IMR-90 (cell line): ENCODE data around the gene ADGRA1. TPM values are rescaled to one million over a fixed set of nuclear protein-coding genes. Genes with fewer than 3 reads are reported as not detected.

ENCODE experiments used
- ATAC-seq: fragments of 200-7000 bp; cut with Tn5 transposase; 2 replicates; pipeline ENCODE4 v1.9.1; 2020; ENCODE audit warnings: low read depth, mild to moderate bottlenecking, moderate library complexity
- BruUV-seq: library from RNA; stranded (reverse); fragments of 400-500 nt; replicated peaks from 2 replicates; lab custom pipeline; 2021; lab: Mats Ljungman, UMichigan
- CTCF ChIA-PET: fragments of 300-600 bp; formaldehyde crosslinking; extraction: SDS; loops from one replicate; lab custom pipeline; 2021; ENCODE audit warnings: antibody characterized with exemption; lab: Yijun Ruan, JAX
- POLR2A ChIA-PET: fragments of 300-600 bp; sonication (Branson Sonifier 250); formaldehyde crosslinking; loops from one replicate; lab custom pipeline; 2022; ENCODE audit warnings: antibody characterized with exemption; ENCODE audit not compliant: unreplicated experiment; lab: Charles Lee
- DNase-seq: peaks from one replicate; pipeline ENCODE4 v3.0.0; 2013
- H2AFZ ChIP-seq: replicated peaks from 2 replicates; pipeline ENCODE3; 2013; ENCODE audit warnings: low read length, mild to moderate bottlenecking; ENCODE audit not compliant: poor library complexity
- H2AK5ac ChIP-seq: 2 replicates; pipeline ENCODE4 v1.6.1; 2013; ENCODE audit warnings: low read depth, low read length, inconsistent platforms
- H2AK9ac ChIP-seq: replicated peaks from 2 replicates; pipeline ENCODE3; 2013; ENCODE audit warnings: mild to moderate bottlenecking, low read depth, low read length, moderate library complexity; ENCODE audit not compliant: poor library complexity
- H2BK120ac ChIP-seq: 2 replicates; pipeline ENCODE4 v1.6.1; 2013; ENCODE audit warnings: low read depth, low read length, inconsistent platforms
- H2BK15ac ChIP-seq: 3 replicates; pipeline ENCODE4 v1.6.1; 2013; ENCODE audit warnings: low read depth, low read length, inconsistent platforms
- H2BK20ac ChIP-seq: 2 replicates; pipeline ENCODE4 v1.6.1; 2013; ENCODE audit warnings: low read depth, mild to moderate bottlenecking, inconsistent platforms, low read length, moderate library complexity
- H2BK5ac ChIP-seq: 2 replicates; pipeline ENCODE4 v1.6.1; 2013; ENCODE audit warnings: mild to moderate bottlenecking, low read depth, low read length, inconsistent platforms; ENCODE audit not compliant: poor library complexity, severe bottlenecking
- H3K14ac ChIP-seq: replicated peaks from 2 replicates; pipeline ENCODE4 v1.6.1; 2013; ENCODE audit warnings: low read depth, low read length, inconsistent platforms
- H3K18ac ChIP-seq: 2 replicates; pipeline ENCODE4 v1.6.1; 2013; ENCODE audit warnings: low read depth, low read length, control low read depth
- H3K23ac ChIP-seq: 2 replicates; pipeline ENCODE4 v1.6.1; 2013; ENCODE audit warnings: low read depth, low read length, inconsistent platforms
- H3K27ac ChIP-seq: 2 replicates; pipeline ENCODE4 v1.5.1; 2013; ENCODE audit warnings: mild to moderate bottlenecking, control low read depth, low read length; ENCODE audit not compliant: insufficient read depth
- H3K27me3 ChIP-seq: 2 replicates; pipeline ENCODE4 v1.6.1; 2013; ENCODE audit warnings: low read length; ENCODE audit not compliant: control insufficient read depth, insufficient read depth
- H3K36me3 ChIP-seq: 2 replicates; pipeline ENCODE4 v1.6.1; 2013; ENCODE audit warnings: low read length, mixed read lengths; ENCODE audit not compliant: control insufficient read depth, insufficient read depth
- H3K4ac ChIP-seq: 2 replicates; pipeline ENCODE4 v1.6.1; 2013; ENCODE audit warnings: low read depth, low read length, inconsistent platforms
- H3K4me1 ChIP-seq: 2 replicates; pipeline ENCODE4 v1.6.1; 2013; ENCODE audit warnings: low read length, mixed read lengths; ENCODE audit not compliant: control insufficient read depth, insufficient read depth
- H3K4me2 ChIP-seq: 2 replicates; pipeline ENCODE4 v1.6.1; 2013; ENCODE audit warnings: low read depth, mild to moderate bottlenecking, control low read depth, low read length, moderate library complexity
- H3K4me3 ChIP-seq: 2 replicates; pipeline ENCODE4 v1.5.1; 2013; ENCODE audit warnings: low read depth, mild to moderate bottlenecking, control low read depth, low read length, moderate library complexity; ENCODE audit not compliant: insufficient read depth
- H3K56ac ChIP-seq: 2 replicates; pipeline ENCODE4 v1.6.1; 2013; ENCODE audit warnings: low read length, inconsistent platforms; ENCODE audit not compliant: insufficient read depth; ENCODE audit errors: extremely low read depth
- H3K79me1 ChIP-seq, 2 experiments: 2 replicates each; pipeline ENCODE4 v1.6.1; 2013; ENCODE audit warnings: low read length in 2 of 2, inconsistent platforms in 1 of 2, low read depth in 1 of 2
- H3K9ac ChIP-seq: 2 replicates; pipeline ENCODE4 v1.6.1; 2013; ENCODE audit warnings: low read depth, low read length, control low read depth
- H3K9me1 ChIP-seq: 2 replicates; pipeline ENCODE4 v1.6.1; 2013; ENCODE audit warnings: low read length, inconsistent platforms; ENCODE audit not compliant: insufficient read depth
- H3K9me3 ChIP-seq: 2 replicates; pipeline ENCODE4 v1.6.1; 2013; ENCODE audit warnings: low read length; ENCODE audit not compliant: control insufficient read depth, insufficient read depth
- H4K20me1 ChIP-seq: 2 replicates; pipeline ENCODE4 v1.6.1; 2013; ENCODE audit warnings: low read length, inconsistent platforms; ENCODE audit not compliant: insufficient read depth
- H4K5ac ChIP-seq: 2 replicates; pipeline ENCODE4 v1.6.1; 2013; ENCODE audit warnings: mild to moderate bottlenecking, low read depth, low read length, control low read depth
- H4K8ac ChIP-seq, 2 experiments: 2 replicates each; pipeline ENCODE4 v1.6.1; 2013; ENCODE audit warnings: low read depth in 2 of 2, low read length in 2 of 2, control low read depth in 1 of 2, inconsistent platforms in 1 of 2
- H4K91ac ChIP-seq: 2 replicates; pipeline ENCODE4 v1.6.1; 2013; ENCODE audit warnings: low read depth, low read length, inconsistent platforms; ENCODE audit not compliant: insufficient read depth
- CEBPB ChIP-seq: IDR thresholded peaks from 2 replicates; pipeline ENCODE4 v1.6.1; 2012; ENCODE audit warnings: low read depth, low read length, improper control_type of control experiment
- CHD1 ChIP-seq: IDR thresholded peaks from 2 replicates; pipeline ENCODE4 v1.6.1; 2012; ENCODE audit warnings: low read depth, low read length, improper control_type of control experiment
- FOS ChIP-seq: fragments of 150-350 bp; IDR thresholded peaks from 2 replicates; pipeline ENCODE4 v1.6.1; 2016; ENCODE audit warnings: low read depth, low read length
- MAFK ChIP-seq: IDR thresholded peaks from 2 replicates; pipeline ENCODE4 v1.6.1; 2012; ENCODE audit warnings: low read depth, low read length, improper control_type of control experiment
- MXI1 ChIP-seq: IDR thresholded peaks from 2 replicates; pipeline ENCODE4 v1.6.1; 2012; ENCODE audit warnings: low read depth, mild to moderate bottlenecking, low read length, moderate library complexity, borderline replicate concordance
- SMC3 ChIP-seq: fragments of 150-350 bp; IDR thresholded peaks from 2 replicates; pipeline ENCODE4 v1.6.1; 2016; ENCODE audit warnings: low read depth, mild to moderate bottlenecking, antibody characterized with exemption, low read length, moderate library complexity
- WGBS, 2 experiments: methylation state at CpG; one replicate each; pipeline versions ENCODE4 v1.1.5 to v1.1.7; 2013; ENCODE audit warnings: missing lambda C conversion rate in 2 of 2; ENCODE audit not compliant: insufficient read length in 1 of 2; ENCODE audit errors: extremely low coverage in 2 of 2; 5-methylcytosine and 5-hydroxymethylcytosine counted together
- dilution Hi-C: fragments of 300-500 bp; cut with HindIII; formaldehyde crosslinking; loops from one replicate; pipeline ENCODE4 v1.14.3; 2018; ENCODE audit warnings: low sequenced_read_pairs; ENCODE audit not compliant: unreplicated experiment
- in situ Hi-C: fragments of 300-500 bp; cut with MboI; formaldehyde crosslinking; loops from 3 replicates; pipeline ENCODE4 v1.14.3; 2019; ENCODE audit warnings: low sequenced_read_pairs, inconsistent platforms, mixed read lengths
- intact Hi-C: fragments of 100-400 bp; cut with micrococcal nuclease; formaldehyde crosslinking; loops from 2 replicates; pipeline ENCODE4 v1.10.0; 2022
- polyA plus RNA-seq, 3 experiments: library from polyadenylated mRNA; depleted of rRNA; stranded (reverse); fragments of >200 nt; gene quantifications; 2 replicates each; pipeline ENCODE4 v1.2.3, GENCODE V29; 2012; ENCODE audit warnings: low replicate concordance in 1 of 3
- total RNA-seq: library from RNA; depleted of rRNA; stranded (reverse); fragments of >200 nt; gene quantifications from 2 replicates; pipeline ENCODE4 v1.2.3, GENCODE V29; 2012

ADGRA1 gene
- total and polyA plus RNA-seq, 2 of the 4 experiments (the other 2 are of a cell fraction) = not detected

DNA sequence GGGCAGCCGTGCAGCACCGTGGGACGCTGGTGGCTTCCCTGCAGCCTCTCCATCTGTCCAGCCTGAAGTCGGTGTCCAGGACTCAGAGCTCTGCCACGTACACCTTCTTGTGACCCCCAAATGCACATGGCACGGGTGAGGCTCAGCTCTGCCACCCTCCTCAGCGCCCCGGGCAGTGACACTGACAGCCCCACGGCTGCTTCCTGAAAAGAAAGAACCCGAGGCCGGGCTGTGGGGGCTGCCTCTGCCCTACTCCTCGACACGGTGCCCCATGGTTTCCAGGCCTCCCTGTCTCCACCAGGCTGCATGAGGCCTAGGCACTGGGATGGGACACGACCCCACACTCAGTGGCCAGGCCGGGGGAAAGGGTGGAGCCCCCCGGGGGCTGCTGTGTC lies 13.7 kb downstream of the ADGRA1 start:
- Histone ChIP-seq H3K23ac (no peak overlapping the region), H4K5ac (no peak overlapping the region), H4K20me1 (no peaks in the 10 kb centered on the region), H3K36me3 (no peaks in the 10 kb centered on the region), H3K9ac (no peak overlapping the region), H4K8ac (no peak overlapping the region), H2BK120ac (no peak overlapping the region), H3K56ac (no peak overlapping the region), H3K18ac (no peak overlapping the region), H3K9me1 (no peaks in the 10 kb centered on the region), H3K27me3 (peaks cover 17% of the 10 kb centered on the region; the same call in 1 of the 2 replicates), H2AFZ (no peak overlapping the region), H4K91ac (no peak overlapping the region), H2AK5ac (no peak overlapping the region), H3K14ac (no peak overlapping the region), H2BK15ac (no peak overlapping the region), H2AK9ac (no peak overlapping the region), H2BK5ac (no peak overlapping the region), H3K9me3 (no peaks in the 10 kb centered on the region; the same call in 1 of the 2 replicates), H2BK20ac (no peak overlapping the region), H3K4me1 (no peaks in the 10 kb centered on the region), H3K4me2 (no peak overlapping the region), H3K4ac (no peak overlapping the region), H3K27ac (no peak overlapping the region), H3K79me1 (no peaks in the 10 kb centered on the region), H3K4me3 (no peak overlapping the region)
- dilution Hi-C loops (no loop called here), intact Hi-C loops (no loop called here), in situ Hi-C loops (no loop called here)
- 23% methylated on average over 4 of the region's 16 CpGs; no CpG with 5 or more reads in 1 of the 2 experiments for WGBS, 2 experiments
- DNase-seq (no peak), ATAC-seq (no peak)
- BruUV-seq = no TSS peak
- POLR2A ChIA-PET = no interaction called here
- TF ChIP-seq CHD1 = no peak
- no peak for TF ChIP-seq FOS
- TF ChIP-seq MXI1 = no peak
- TF ChIP-seq MAFK = no peak
- TF ChIP-seq CEBPB = no peak
- TF ChIP-seq SMC3 = no peak
- CTCF ChIA-PET = no interaction called here
